Measurements from ENCODE around the gene SUGCT. TPM values are rescaled to one million over a fixed set of nuclear protein-coding genes. Genes with fewer than 3 reads are reported as not detected.

SUGCT gene
- total RNA-seq, 2 experiments from 2014 or later = 0.95 to 1.2 TPM

DNA sequence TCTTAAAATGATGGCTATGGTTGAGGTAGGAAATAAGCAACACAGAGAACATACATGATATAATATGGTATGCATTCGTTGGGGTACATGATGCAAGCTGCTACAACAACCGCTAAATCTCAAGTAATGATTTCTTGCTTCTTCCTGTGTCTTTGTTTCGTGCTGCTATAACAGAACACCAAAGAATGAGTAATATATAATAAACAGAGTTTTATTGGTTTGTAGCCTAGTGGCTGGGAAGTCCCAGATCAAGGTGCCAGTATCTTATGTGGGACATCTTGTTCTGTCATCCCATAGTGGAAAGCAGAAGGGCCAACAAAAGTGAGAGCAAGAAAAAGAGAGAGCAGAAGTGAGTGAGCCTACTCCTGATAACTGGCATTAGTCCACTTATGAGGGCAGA, 689.7 kb downstream of the SUGCT start:
- Mint-ChIP-seq H3K27me3 (no peaks in the 10 kb centered on the region), H3K9me3 (peaks cover 2% of the 10 kb centered on the region), H3K4me3 (no peak overlapping the region), H3K36me3 (ENCODE audit: low read depth) (no peaks in the 10 kb centered on the region), H3K27ac (no peak overlapping the region), H3K4me1 (ENCODE audit: low read depth) (no peaks in the 10 kb centered on the region)
- H3K4me3 ChIP-seq (ENCODE audit: low read length) = no peak overlapping the region
- no peaks in the 10 kb centered on the region for H3K36me3 ChIP-seq (ENCODE audit: insufficient read depth, low read length)
- no peaks in the 10 kb centered on the region for H3K27me3 ChIP-seq (ENCODE audit: control insufficient read depth in 1 of 2, insufficient read depth in 2 of 2, low read length in 2 of 2)
- CTCF ChIA-PET = no interaction called here
- H3K27ac ChIP-seq (ENCODE audit: low read depth in 1 of 2, low read length in 2 of 2) = no peak overlapping the region
- peaks cover 0 to 3% of the 10 kb centered on the region in 2 experiments for H3K9me3 ChIP-seq (ENCODE audit: control insufficient read depth in 1 of 2, insufficient read depth in 1 of 2, low read length in 2 of 2)
- ATAC-seq (ENCODE audit: poor library complexity) (no peak), DNase-seq (no peak)
- no peaks in the 10 kb centered on the region for H3K4me1 ChIP-seq (ENCODE audit: insufficient read depth, low read length)
- POLR2A ChIA-PET = no interaction called here
- intact Hi-C loops (cut with DNase I, micrococcal nuclease) = no loop called here
- TF ChIP-seq, protein P1, sequence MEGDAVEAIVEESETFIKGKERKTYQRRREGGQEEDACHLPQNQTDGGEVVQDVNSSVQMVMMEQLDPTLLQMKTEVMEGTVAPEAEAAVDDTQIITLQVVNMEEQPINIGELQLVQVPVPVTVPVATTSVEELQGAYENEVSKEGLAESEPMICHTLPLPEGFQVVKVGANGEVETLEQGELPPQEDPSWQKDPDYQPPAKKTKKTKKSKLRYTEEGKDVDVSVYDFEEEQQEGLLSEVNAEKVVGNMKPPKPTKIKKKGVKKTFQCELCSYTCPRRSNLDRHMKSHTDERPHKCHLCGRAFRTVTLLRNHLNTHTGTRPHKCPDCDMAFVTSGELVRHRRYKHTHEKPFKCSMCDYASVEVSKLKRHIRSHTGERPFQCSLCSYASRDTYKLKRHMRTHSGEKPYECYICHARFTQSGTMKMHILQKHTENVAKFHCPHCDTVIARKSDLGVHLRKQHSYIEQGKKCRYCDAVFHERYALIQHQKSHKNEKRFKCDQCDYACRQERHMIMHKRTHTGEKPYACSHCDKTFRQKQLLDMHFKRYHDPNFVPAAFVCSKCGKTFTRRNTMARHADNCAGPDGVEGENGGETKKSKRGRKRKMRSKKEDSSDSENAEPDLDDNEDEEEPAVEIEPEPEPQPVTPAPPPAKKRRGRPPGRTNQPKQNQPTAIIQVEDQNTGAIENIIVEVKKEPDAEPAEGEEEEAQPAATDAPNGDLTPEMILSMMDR (IDR thresholded peaks at IDR 0.05) = no peak

DNA sequence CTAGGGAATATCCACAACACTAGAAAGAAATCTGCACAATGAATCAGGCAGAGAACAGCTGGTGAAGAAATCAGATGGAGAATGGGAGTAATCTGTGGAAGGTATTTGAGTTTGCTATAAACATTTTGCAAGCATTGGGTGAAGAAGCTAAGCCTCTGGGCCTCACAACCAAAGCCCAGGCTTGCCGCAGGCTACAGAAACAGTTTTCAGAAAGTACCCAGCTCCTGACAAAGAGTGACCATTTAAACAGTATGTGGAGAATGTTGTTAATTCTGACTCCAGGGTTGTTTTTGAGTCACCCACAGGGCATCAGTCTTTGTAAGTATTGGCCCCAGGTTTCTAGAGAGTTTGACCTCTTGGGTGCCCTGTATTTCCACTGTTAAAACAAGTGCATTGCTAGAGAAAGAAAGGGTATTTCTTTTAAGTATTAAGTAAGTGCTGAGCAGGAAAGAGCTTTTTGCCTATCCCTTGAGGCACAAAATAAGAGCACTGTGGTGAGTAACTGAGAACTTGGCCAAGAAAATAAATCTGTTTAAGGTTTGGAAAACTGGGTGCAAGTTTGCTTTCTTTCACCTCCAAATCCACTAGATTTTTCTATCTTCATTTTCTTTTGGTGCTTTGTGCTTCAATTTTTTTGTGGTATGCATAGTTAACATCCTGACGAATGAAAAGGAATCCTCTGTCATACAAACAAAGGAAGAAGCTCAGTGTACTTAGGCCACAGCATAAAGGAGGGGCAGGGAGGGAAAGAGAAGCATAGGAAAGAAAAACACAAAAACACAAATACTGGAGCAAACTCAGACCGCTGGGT, 691.8 kb downstream of the SUGCT start:
- intact Hi-C loops (cut with DNase I, micrococcal nuclease) = no loop called here
- POLR2A ChIA-PET = no interaction called here
- CTCF ChIA-PET = no interaction called here
- Mint-ChIP-seq H3K9me3 (peaks cover 2% of the 10 kb centered on the region), H3K27ac (no peak overlapping the region), H3K27me3 (no peaks in the 10 kb centered on the region), H3K4me3 (no peak overlapping the region), H3K4me1 (ENCODE audit: low read depth) (no peaks in the 10 kb centered on the region), H3K36me3 (ENCODE audit: low read depth) (no peaks in the 10 kb centered on the region)
- Histone ChIP-seq H3K4me3 (ENCODE audit: low read length) (no peak overlapping the region), H3K27me3 (ENCODE audit: control insufficient read depth in 1 of 2, insufficient read depth in 2 of 2, low read length in 2 of 2) (no peaks in the 10 kb centered on the region), H3K27ac (ENCODE audit: low read depth in 1 of 2, low read length in 2 of 2) (no peak overlapping the region), H3K4me1 (ENCODE audit: insufficient read depth, low read length) (no peaks in the 10 kb centered on the region), H3K9me3 (ENCODE audit: control insufficient read depth in 1 of 2, insufficient read depth in 1 of 2, low read length in 2 of 2) (peaks cover 0 to 3% of the 10 kb centered on the region in 2 experiments), H3K36me3 (ENCODE audit: insufficient read depth, low read length) (no peaks in the 10 kb centered on the region)
- no peak for ATAC-seq (ENCODE audit: poor library complexity)
- no peak for DNase-seq
- TF ChIP-seq, protein P1 (IDR thresholded peaks at IDR 0.05) = no peak

DNA sequence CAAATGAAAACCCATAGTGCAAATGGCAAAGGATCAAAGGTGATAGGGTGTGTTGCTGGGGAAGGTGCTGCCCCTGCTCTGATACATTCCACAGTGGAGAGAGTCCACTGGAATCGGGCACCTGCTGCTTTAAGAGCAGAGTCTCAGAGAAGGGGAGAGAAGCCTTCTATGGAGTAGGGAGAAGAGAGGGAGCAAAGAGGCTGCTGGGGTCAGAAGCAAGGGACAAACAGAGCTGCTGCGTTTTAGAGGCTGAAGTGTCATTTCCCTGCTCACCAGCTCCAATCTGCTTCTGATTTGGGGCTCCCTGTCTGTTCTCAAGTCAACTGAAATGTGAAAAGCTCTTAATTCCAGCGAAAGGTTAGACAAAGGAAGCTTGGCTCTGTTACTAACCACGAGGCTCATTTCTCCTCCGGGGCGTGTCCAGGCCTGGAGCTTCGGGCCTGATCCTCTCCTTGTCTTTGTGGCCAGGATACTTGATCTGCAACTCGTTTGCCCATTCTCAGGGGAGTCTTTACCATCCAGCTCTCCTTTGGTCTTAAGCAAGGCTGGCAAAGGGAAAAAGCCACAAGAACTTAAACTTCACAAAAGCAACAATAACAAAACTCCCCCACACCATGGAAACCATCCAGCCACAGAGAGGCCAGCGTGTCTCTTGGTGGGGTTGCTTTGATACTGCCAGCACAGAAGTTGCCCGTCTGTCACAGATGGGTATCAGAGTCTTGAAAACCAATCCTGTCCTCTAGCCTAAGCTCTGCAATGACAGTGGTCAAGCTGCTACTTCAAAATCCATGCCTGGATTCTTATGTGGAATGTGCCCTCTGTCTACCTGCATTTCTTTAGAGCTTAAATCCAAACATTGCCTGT, 692.6 kb downstream of the SUGCT start:
- ChIA-PET CTCF (no interaction called here), POLR2A (no interaction called here)
- Histone ChIP-seq H3K27ac (ENCODE audit: low read depth in 1 of 2, low read length in 2 of 2) (no peak overlapping the region), H3K36me3 (ENCODE audit: insufficient read depth, low read length) (no peaks in the 10 kb centered on the region), H3K4me3 (ENCODE audit: low read length) (no peak overlapping the region), H3K9me3 (ENCODE audit: control insufficient read depth in 1 of 2, insufficient read depth in 1 of 2, low read length in 2 of 2) (peaks cover 0 to 3% of the 10 kb centered on the region in 2 experiments), H3K27me3 (ENCODE audit: control insufficient read depth in 1 of 2, insufficient read depth in 2 of 2, low read length in 2 of 2) (no peaks in the 10 kb centered on the region), H3K4me1 (ENCODE audit: insufficient read depth, low read length) (no peaks in the 10 kb centered on the region)
- intact Hi-C loops (cut with DNase I, micrococcal nuclease) = no loop called here
- DNase-seq (no peak), ATAC-seq (ENCODE audit: poor library complexity) (no peak)
- Mint-ChIP-seq H3K36me3 (ENCODE audit: low read depth) (no peaks in the 10 kb centered on the region), H3K4me1 (ENCODE audit: low read depth) (no peaks in the 10 kb centered on the region), H3K9me3 (no peaks in the 10 kb centered on the region), H3K27ac (no peak overlapping the region), H3K4me3 (no peak overlapping the region), H3K27me3 (no peaks in the 10 kb centered on the region)
- TF ChIP-seq, protein P1 (IDR thresholded peaks at IDR 0.05) = no peak
